ENCODE measurements around the gene PHLDB3. TPM values are rescaled to one million over a fixed set of nuclear protein-coding genes. Genes with fewer than 3 reads are reported as not detected.

PHLDB3 gene
- total RNA-seq, 4 donors from 2014 or later: 1.9 to 5.7 (median 3.5) TPM

DNA sequence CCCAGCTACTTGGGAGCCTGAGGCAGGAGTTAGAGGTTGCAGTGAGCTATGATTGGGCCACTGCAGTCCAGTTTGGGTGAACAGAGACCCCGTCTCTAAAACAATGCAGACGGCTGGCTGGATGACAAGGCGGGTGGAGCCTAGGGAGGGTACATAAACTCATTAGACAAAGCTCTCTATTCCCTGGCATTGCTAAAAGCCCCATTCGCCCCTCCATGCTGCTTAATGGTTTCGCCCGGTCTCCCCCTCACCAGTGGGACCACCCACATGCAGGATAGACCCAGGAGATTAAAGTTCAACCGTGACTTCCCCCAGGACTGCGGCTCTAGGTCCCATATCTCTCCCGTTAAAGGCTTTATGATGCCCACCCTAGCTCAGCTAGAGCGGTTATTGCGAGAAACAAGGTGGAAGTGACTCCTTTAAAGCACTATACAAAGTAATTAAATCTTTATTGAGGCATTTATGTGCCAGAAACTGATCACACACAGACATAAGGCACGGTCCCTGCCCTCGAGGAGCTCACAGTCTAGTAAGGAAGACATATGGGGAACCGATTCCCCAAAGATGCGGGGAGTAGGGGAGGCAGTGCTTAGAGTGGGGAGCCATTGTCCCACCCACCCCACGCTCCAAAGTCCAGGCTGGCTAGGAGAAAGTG is 44.1 kb downstream of the PHLDB3 start:
- TF ChIP-seq, protein P1, sequence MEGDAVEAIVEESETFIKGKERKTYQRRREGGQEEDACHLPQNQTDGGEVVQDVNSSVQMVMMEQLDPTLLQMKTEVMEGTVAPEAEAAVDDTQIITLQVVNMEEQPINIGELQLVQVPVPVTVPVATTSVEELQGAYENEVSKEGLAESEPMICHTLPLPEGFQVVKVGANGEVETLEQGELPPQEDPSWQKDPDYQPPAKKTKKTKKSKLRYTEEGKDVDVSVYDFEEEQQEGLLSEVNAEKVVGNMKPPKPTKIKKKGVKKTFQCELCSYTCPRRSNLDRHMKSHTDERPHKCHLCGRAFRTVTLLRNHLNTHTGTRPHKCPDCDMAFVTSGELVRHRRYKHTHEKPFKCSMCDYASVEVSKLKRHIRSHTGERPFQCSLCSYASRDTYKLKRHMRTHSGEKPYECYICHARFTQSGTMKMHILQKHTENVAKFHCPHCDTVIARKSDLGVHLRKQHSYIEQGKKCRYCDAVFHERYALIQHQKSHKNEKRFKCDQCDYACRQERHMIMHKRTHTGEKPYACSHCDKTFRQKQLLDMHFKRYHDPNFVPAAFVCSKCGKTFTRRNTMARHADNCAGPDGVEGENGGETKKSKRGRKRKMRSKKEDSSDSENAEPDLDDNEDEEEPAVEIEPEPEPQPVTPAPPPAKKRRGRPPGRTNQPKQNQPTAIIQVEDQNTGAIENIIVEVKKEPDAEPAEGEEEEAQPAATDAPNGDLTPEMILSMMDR (IDR thresholded peaks at IDR 0.05; ENCODE audit: low read depth): no peak

DNA sequence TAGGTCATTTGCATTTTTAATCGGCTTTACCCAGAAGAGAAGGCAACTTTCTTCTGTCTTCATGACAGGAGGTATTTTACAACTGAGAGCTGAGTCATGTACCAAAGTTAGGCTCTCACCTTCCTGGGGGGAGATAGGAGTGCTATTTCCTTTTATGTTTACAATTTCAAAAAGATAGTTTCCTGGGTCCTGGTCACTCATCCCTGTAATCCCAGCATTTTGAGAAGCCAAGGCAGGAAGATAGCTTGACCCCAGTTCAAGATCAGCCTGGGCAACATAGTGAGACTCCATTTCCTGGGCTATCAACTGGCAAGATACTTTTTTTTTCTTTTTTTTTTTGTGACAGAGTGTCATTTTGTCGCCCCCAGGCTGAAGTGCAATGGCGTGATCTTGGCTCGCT is 46.7 kb downstream of the PHLDB3 start:
- TF ChIP-seq, protein P1 (IDR thresholded peaks at IDR 0.05; ENCODE audit: low read depth): no peak

DNA sequence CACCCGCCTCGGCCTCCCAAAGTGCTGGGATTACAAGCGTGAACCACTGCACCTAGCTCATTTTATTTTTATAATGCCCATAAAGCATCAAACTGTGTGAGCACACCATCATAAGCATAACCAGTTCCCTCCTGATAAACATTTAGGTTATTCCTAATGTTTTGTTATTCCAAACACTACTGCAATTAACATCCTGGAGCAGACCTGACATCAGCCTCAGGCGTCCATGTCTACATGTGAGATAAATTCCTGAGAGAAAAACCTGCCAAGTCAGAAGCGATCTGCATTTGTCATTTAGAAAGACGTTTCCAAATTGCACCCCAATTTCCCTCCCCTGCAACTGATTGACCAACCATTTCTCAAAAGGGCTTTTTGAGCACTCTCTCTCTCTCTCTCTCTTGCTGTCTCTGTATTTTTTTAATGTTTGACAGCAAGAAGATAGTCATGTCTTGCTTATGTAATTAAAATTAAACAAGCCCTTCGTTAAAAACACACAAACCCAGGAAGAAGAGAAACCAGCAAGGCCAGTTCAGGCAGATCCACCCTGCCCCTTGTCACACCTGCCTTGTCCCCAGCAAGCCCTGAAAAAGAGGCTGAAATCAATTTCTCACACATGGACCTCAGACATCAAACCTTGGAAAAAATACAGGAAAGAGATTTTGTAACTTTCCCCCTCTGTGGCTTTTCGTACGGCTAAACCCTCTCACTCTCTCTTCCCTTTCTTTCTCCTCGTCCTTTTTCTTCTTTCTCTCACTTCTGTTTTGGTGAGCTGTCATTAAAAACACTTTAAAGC is 49.0 kb downstream of the PHLDB3 start:
- TF ChIP-seq, protein P1 (IDR thresholded peaks at IDR 0.05; ENCODE audit: low read depth): no peak

DNA sequence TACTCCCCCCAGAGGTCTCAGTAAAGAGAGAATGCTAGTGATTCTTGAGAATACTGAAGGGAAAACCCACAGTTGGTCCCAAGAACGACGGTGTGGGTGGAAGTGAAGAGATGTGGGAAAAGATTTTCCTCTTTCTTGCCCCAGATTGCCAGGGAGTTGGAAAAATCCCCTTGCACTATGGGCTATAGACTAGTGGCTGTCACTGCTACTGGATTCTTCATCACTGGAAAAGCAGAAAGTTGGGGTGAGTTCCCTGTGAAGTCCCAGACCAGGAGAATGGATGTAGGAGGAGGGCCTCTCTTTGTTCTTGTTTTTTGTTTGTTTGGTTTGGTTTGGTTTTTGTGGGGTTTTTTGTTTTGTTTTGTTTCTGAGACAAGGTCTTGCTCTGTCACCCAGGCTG is 50.5 kb downstream of the PHLDB3 start:
- TF ChIP-seq, protein P1 (IDR thresholded peaks at IDR 0.05; ENCODE audit: low read depth): no peak

DNA sequence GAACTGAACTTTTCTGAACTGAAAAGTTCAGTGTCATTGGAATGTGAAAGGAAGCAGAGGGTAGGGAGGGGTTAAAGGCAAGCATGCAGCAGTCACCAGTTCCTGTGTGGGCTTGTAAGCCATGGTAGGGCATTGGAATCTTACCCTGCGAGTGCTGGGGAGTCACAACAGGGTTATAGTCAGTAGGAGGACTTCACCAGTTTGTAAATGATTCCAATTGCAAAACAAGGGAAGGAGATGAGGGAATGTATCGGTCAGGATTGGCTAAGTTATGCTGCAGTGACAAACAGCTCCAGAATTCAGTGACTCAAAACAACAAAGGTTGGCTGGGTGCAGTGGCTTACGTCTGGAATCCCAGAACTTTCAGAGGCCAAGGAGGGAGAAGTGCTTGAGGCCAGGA is 52.0 kb downstream of the PHLDB3 start:
- TF ChIP-seq, protein P1 (IDR thresholded peaks at IDR 0.05; ENCODE audit: low read depth): no peak

DNA sequence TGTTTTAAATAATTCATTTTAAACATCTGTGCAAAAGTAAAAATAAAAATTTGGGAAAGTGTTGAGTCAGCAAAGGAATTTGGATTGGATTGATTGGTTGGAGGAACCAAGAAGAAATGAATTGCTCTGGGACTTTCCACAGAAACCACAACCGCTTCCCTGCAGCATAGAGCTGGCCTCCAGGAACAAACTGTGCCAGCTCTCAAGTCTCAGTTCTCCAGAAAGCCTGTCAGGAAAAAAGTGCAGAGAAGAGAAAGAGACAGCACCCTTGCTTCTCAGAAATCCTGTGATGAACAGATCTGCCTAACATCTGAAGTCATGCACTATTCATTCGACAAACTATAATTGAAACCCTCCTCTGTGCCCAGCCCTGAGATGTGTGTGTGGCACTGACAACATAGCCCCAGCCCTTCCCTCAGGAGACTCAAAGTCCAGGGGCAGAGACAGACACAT is 54.0 kb downstream of the PHLDB3 start:
- TF ChIP-seq, protein P1 (IDR thresholded peaks at IDR 0.05; ENCODE audit: low read depth): no peak

DNA sequence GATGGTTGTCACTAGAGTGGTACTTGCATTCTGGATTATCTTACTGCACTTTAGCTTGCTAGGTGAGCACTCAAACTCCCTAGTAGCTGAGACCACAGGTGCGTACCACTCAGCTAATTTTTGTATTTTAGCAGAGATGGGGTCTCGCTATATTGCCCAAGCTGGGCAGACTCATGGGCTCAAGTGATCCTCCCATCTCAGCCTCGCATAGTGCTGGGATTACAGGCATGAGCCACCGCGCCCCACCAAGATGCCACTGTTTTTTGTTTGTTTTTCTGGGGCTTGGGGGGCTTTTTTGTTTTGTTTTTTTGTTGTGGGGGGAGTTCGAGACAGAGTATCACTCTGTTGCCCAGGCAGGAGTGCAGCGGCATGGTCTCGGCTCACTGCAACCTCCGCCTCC is 56.9 kb downstream of the PHLDB3 start:
- TF ChIP-seq, protein P1 (IDR thresholded peaks at IDR 0.05; ENCODE audit: low read depth): no peak
